ENCODE data around the gene PIR. TPM values are rescaled to one million over a fixed set of nuclear protein-coding genes. Genes with fewer than 3 reads are reported as not detected.

PIR gene
- total and polyA plus RNA-seq, 2 experiments from 2014 or later = 14.3 to 18.6 TPM

- Histone ChIP-seq H3K4me1 (ENCODE audit: insufficient read depth) (no peaks in the 10 kb centered on the region), H4K20me1 (ENCODE audit: insufficient read depth, poor library complexity, severe bottlenecking) (no peaks in the 10 kb centered on the region), H3K27ac (no peak overlapping the region), H3K27me3 (no peaks in the 10 kb centered on the region), H3K79me2 (no peaks in the 10 kb centered on the region), H3K4me3 (no peak overlapping the region), H3K9me2 (replicated peaks; ENCODE audit: insufficient read depth) (no peaks in the 10 kb centered on the region), H3K9me3 (ENCODE audit: low read depth) (no peaks in the 10 kb centered on the region), H2AFZ (no peak overlapping the region), H3K4me2 (no peak overlapping the region), H3K36me3 (replicated peaks; ENCODE audit: insufficient read depth, low read depth) (no peaks in the 10 kb centered on the region)
- no peak for DNase-seq (ENCODE audit: low spot score)
- TF ChIP-seq, protein P1, sequence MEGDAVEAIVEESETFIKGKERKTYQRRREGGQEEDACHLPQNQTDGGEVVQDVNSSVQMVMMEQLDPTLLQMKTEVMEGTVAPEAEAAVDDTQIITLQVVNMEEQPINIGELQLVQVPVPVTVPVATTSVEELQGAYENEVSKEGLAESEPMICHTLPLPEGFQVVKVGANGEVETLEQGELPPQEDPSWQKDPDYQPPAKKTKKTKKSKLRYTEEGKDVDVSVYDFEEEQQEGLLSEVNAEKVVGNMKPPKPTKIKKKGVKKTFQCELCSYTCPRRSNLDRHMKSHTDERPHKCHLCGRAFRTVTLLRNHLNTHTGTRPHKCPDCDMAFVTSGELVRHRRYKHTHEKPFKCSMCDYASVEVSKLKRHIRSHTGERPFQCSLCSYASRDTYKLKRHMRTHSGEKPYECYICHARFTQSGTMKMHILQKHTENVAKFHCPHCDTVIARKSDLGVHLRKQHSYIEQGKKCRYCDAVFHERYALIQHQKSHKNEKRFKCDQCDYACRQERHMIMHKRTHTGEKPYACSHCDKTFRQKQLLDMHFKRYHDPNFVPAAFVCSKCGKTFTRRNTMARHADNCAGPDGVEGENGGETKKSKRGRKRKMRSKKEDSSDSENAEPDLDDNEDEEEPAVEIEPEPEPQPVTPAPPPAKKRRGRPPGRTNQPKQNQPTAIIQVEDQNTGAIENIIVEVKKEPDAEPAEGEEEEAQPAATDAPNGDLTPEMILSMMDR (IDR thresholded peaks at IDR 0.05; ENCODE audit: poor library complexity) = no peak
- TF ChIP-seq EZH2phosphoT487 (IDR thresholded peaks at IDR 0.05; ENCODE audit: low read depth, severe bottlenecking, unreplicated experiment) = no peak
- no peak for TF ChIP-seq EZH2 (IDR thresholded peaks at IDR 0.05; ENCODE audit: borderline replicate concordance)
- 86% methylated on average over 3 of the region's 3 CpGs for WGBS (ENCODE audit: low lambda C conversion rate, missing lambda C conversion rate)
Observed at GRCh38 chrX:15505101-15505500, 12.0 kb upstream of the PIR start.

DNA sequence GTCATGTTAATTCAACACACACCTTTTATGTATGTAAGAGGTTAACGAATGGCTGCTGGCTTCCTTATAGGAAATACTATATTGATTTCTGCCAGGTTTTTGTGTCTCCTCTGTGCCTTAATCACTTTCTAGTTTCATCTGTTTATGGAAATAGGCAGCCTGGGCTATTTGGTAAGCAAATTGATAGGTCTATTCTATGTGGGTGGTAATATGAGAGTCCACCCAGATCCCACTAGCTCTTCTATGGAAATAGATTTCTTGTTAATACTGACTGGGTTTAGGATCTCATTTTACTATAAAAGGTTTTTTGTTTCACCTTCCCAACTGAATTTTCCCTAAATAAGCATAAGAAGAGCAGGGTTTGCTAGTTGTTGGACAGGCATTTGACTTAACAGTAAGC lies 11.5 kb upstream of the PIR start:
- H3K4me1 ChIP-seq (ENCODE audit: insufficient read depth) = no peaks in the 10 kb centered on the region
- no peak for TF ChIP-seq EZH2 (IDR thresholded peaks at IDR 0.05; ENCODE audit: borderline replicate concordance)
- H3K27me3 ChIP-seq = no peaks in the 10 kb centered on the region
- no peaks in the 10 kb centered on the region for H3K36me3 ChIP-seq (replicated peaks; ENCODE audit: insufficient read depth, low read depth)
- no peak overlapping the region for H3K27ac ChIP-seq
- H4K20me1 ChIP-seq (ENCODE audit: insufficient read depth, poor library complexity, severe bottlenecking) = no peaks in the 10 kb centered on the region
- H3K4me2 ChIP-seq = no peak overlapping the region
- H2AFZ ChIP-seq = no peak overlapping the region
- no peak for DNase-seq (ENCODE audit: low spot score)
- H3K9me2 ChIP-seq (replicated peaks; ENCODE audit: insufficient read depth) = no peaks in the 10 kb centered on the region
- WGBS (ENCODE audit: low lambda C conversion rate, missing lambda C conversion rate) = 100% methylated on average over 1 of the region's 1 CpG
- no peak overlapping the region for H3K4me3 ChIP-seq
- no peaks in the 10 kb centered on the region for H3K79me2 ChIP-seq
- no peaks in the 10 kb centered on the region for H3K9me3 ChIP-seq (ENCODE audit: low read depth)

DNA sequence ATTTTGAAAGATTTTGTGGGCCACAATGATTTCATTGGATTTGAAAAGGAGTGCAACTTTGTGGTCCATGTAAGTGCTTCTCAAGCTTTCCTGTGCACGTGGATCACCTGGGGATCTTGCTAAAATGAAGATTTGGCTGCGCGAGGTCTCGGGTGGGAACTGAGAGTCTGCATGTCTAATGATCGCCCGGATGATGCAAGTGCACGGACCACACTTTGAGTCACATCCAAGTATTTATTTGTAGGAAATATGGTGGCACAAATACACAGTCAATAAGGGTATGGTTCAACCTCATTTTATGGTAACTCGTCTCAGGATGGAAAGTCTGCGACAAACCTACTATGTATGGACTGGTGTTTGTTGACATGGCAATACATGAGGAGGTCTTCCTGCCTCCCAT lies 8.4 kb upstream of the PIR start:
- H3K9me2 ChIP-seq (replicated peaks; ENCODE audit: insufficient read depth) = no peaks in the 10 kb centered on the region
- DNase-seq (ENCODE audit: low spot score) = no peak
- H3K79me2 ChIP-seq = no peaks in the 10 kb centered on the region
- no peak overlapping the region for H3K4me3 ChIP-seq
- 93% methylated on average over 9 of the region's 9 CpGs for WGBS (ENCODE audit: low lambda C conversion rate, missing lambda C conversion rate)
- no peak overlapping the region for H3K4me2 ChIP-seq
- H3K27ac ChIP-seq = no peak overlapping the region
- H2AFZ ChIP-seq = no peak overlapping the region
- no peaks in the 10 kb centered on the region for H3K27me3 ChIP-seq
- no peaks in the 10 kb centered on the region for H3K4me1 ChIP-seq (ENCODE audit: insufficient read depth)
- TF ChIP-seq EZH2phosphoT487 (IDR thresholded peaks at IDR 0.05; ENCODE audit: low read depth, severe bottlenecking, unreplicated experiment) = no peak
- no peak for TF ChIP-seq EZH2 (IDR thresholded peaks at IDR 0.05; ENCODE audit: borderline replicate concordance)
- TF ChIP-seq, protein P1 (IDR thresholded peaks at IDR 0.05; ENCODE audit: poor library complexity) = no peak
- no peaks in the 10 kb centered on the region for H3K36me3 ChIP-seq (replicated peaks; ENCODE audit: insufficient read depth, low read depth)
- H3K9me3 ChIP-seq (ENCODE audit: low read depth) = no peaks in the 10 kb centered on the region
- no peaks in the 10 kb centered on the region for H4K20me1 ChIP-seq (ENCODE audit: insufficient read depth, poor library complexity, severe bottlenecking)

- no peak within 1 kb of the TSS for H3K4me3 ChIP-seq
- no peaks in the 10 kb centered on the region for H3K4me1 ChIP-seq (ENCODE audit: insufficient read depth)
- no peak within 1 kb of the TSS for H2AFZ ChIP-seq
- DNase-seq (ENCODE audit: low spot score) = no peak
- H4K20me1 ChIP-seq (ENCODE audit: insufficient read depth, poor library complexity, severe bottlenecking) = no peaks in the 10 kb centered on the region
- H3K4me2 ChIP-seq = no peak within 1 kb of the TSS
- no peak within 1 kb of the TSS for H3K27ac ChIP-seq
- no peaks in the 10 kb centered on the region for H3K27me3 ChIP-seq
- no peaks in the 10 kb centered on the region for H3K36me3 ChIP-seq (replicated peaks; ENCODE audit: insufficient read depth, low read depth)
- TF ChIP-seq EZH2phosphoT487 (IDR thresholded peaks at IDR 0.05; ENCODE audit: low read depth, severe bottlenecking, unreplicated experiment) (no peak), EZH2 (IDR thresholded peaks at IDR 0.05; ENCODE audit: borderline replicate concordance) (no peak)
- TF ChIP-seq, protein P1 (IDR thresholded peaks at IDR 0.05; ENCODE audit: poor library complexity) = no peak
- H3K79me2 ChIP-seq = no peaks in the 10 kb centered on the region
- no peaks in the 10 kb centered on the region for H3K9me3 ChIP-seq (ENCODE audit: low read depth)
- WGBS (ENCODE audit: low lambda C conversion rate, missing lambda C conversion rate) = 94% methylated on average over 18 of the region's 18 CpGs
- H3K9me2 ChIP-seq (replicated peaks; ENCODE audit: insufficient read depth) = no peaks in the 10 kb centered on the region
Observed at GRCh38 chrX:15500497-15500966, 7.4 kb upstream of the PIR start, which contains the start of gene BMX. Gene BMX, plus strand, starts transcription at chrX:15500807. Its CDS starts 7,547 bp downstream, at chrX:15508354.

All from hepatocyte (in vitro differentiated cells).